Endothelial cell of umbilical vein (primary cell): Measurements from ENCODE around the gene EIF3K. TPM values are rescaled to one million over a fixed set of nuclear protein-coding genes. Genes with fewer than 3 reads are reported as not detected.
"Not testable (repeated sequence)": the region's sequence is repeated elsewhere in the genome, so short reads cannot be mapped to it uniquely, and the experiment has no call there.

ENCODE experiments used
- BruUV-seq: library from RNA; stranded (reverse); fragments of 400-500 nt; replicated peaks from 2 replicates; lab custom pipeline; 2021; lab: Mats Ljungman, UMichigan
- CTCF ChIA-PET: fragments of 300-600, 350-600 bp; sonication (Branson Sonifier 250); formaldehyde crosslinking; loops from one replicate; lab custom pipeline; 2021; ENCODE audit warnings: antibody characterized with exemption, inconsistent platforms; lab: Charles Lee
- POLR2A ChIA-PET: fragments of 300-600, 350-600 bp; sonication (Branson Sonifier 250); formaldehyde crosslinking; loops from one replicate; lab custom pipeline; 2021; ENCODE audit warnings: antibody characterized with exemption, inconsistent platforms; lab: Charles Lee
- DNase-seq: peaks from one replicate; pipeline ENCODE4 v3.0.0-alpha.2; 2011; ENCODE audit warnings: low read depth, low spot score
- FAIRE-seq: peaks from 2 replicates; lab custom pipeline; 2011; peaks lifted over from hg19 to GRCh38; lab: Jason Lieb, UNC
- H2AFZ ChIP-seq: 2 replicates; pipeline ENCODE4 v1.6.0; 2012; ENCODE audit warnings: low read depth, low read length, control low read depth, inconsistent platforms
- H3K27ac ChIP-seq: 2 replicates; pipeline ENCODE4 v1.5.1; 2011; ENCODE audit warnings: low read depth, mild to moderate bottlenecking, control low read depth, low read length, moderate library complexity; ENCODE audit not compliant: insufficient read depth
- H3K27me3 ChIP-seq, 2 experiments: 2 replicates each; pipeline versions ENCODE4 v1.6.0 to v1.6.1; 2011; ENCODE audit warnings: low read length in 2 of 2, mixed read lengths in 1 of 2; ENCODE audit not compliant: control insufficient read depth in 2 of 2, insufficient read depth in 2 of 2
- H3K36me3 ChIP-seq, 2 experiments: 2 replicates in 1 of 2; 3 replicates in 1 of 2; pipeline ENCODE4 v1.5.1; 2011; ENCODE audit warnings: low read length in 2 of 2, mild to moderate bottlenecking in 1 of 2, moderate library complexity in 1 of 2; ENCODE audit not compliant: control insufficient read depth in 2 of 2, insufficient read depth in 2 of 2; ENCODE audit errors: extremely low read depth in 1 of 2
- H3K4me1 ChIP-seq: 3 replicates; pipeline ENCODE4 v1.5.1; 2011; ENCODE audit warnings: mild to moderate bottlenecking, low read length; ENCODE audit not compliant: control insufficient read depth, insufficient read depth; ENCODE audit errors: extremely low read depth
- H3K4me2 ChIP-seq: 2 replicates; pipeline ENCODE4 v1.6.1; 2011; ENCODE audit warnings: low read length, control low read depth, mixed read lengths; ENCODE audit not compliant: insufficient read depth
- H3K4me3 ChIP-seq, 3 experiments: fragments of 200-600 bp in 1 of 3; sonication (generic), shearing (Covaris generic) in 1 of 3; replicated peaks in 1 of 3; 2 replicates each; pipeline ENCODE4 v1.5.1; 2011 to 2016; ENCODE audit warnings: control low read depth in 3 of 3, low read length in 3 of 3, mild to moderate bottlenecking in 2 of 3, inconsistent platforms in 1 of 3, low read depth in 1 of 3, moderate library complexity in 1 of 3; ENCODE audit not compliant: insufficient read depth in 1 of 3
- H3K79me2 ChIP-seq: 2 replicates; pipeline ENCODE4 v1.6.0; 2012; ENCODE audit warnings: low read length, inconsistent platforms; ENCODE audit not compliant: control insufficient read depth, insufficient read depth
- H3K9ac ChIP-seq: replicated peaks from 2 replicates; pipeline ENCODE3; 2011; ENCODE audit warnings: low read length, control low read depth; ENCODE audit not compliant: insufficient read depth; ENCODE audit errors: extremely low read depth
- H3K9me1 ChIP-seq: replicated peaks from 3 replicates; pipeline ENCODE4 v1.6.0; 2011; ENCODE audit warnings: mild to moderate bottlenecking, low read length; ENCODE audit not compliant: control insufficient read depth, insufficient read depth; ENCODE audit errors: extremely low read depth
- H3K9me3 ChIP-seq: replicated peaks from 2 replicates; pipeline ENCODE4 v1.5.1; 2012; ENCODE audit warnings: low read length, inconsistent platforms; ENCODE audit not compliant: control insufficient read depth, insufficient read depth
- H4K20me1 ChIP-seq: replicated peaks from 2 replicates; pipeline ENCODE3; 2011; ENCODE audit warnings: mild to moderate bottlenecking, low read length; ENCODE audit not compliant: control insufficient read depth, insufficient read depth; ENCODE audit errors: extremely low read depth
- CTCF ChIP-seq, 2 donors: IDR thresholded peaks; 1 replicate in 1 of 2; 2 replicates in 1 of 2; pipeline ENCODE4 v1.5.1; 2011; ENCODE audit warnings: low read length in 2 of 2, mild to moderate bottlenecking in 2 of 2, moderate library complexity in 2 of 2, control low read depth in 1 of 2, inconsistent platforms in 1 of 2, low read depth in 1 of 2; ENCODE audit not compliant: insufficient read depth in 1 of 2; ENCODE audit errors: extremely low read depth in 1 of 2
- EZH2 ChIP-seq: IDR thresholded peaks from 2 replicates; pipeline ENCODE4 v1.6.1; 2012; ENCODE audit warnings: borderline replicate concordance, low read depth, mild to moderate bottlenecking, moderate library complexity, low read length, inconsistent platforms; ENCODE audit not compliant: severe bottlenecking
- FOS ChIP-seq: IDR thresholded peaks from 2 replicates; pipeline ENCODE4 v1.6.1; 2011; ENCODE audit warnings: mild to moderate bottlenecking, low read length, moderate library complexity, borderline replicate concordance; ENCODE audit not compliant: insufficient read depth
- GATA2 ChIP-seq: IDR thresholded peaks from 2 replicates; pipeline ENCODE4 v1.7.0; 2011; ENCODE audit warnings: low read depth, mild to moderate bottlenecking, moderate library complexity, mixed read lengths, low read length; ENCODE audit not compliant: insufficient read length, insufficient read depth
- JUN ChIP-seq: IDR thresholded peaks from 2 replicates; pipeline ENCODE4 v1.6.1; 2011; ENCODE audit warnings: borderline replicate concordance, low read depth; ENCODE audit not compliant: insufficient read length, insufficient read depth
- MAX ChIP-seq: IDR thresholded peaks from 2 replicates; pipeline ENCODE4 v1.6.1; 2011; ENCODE audit not compliant: insufficient read depth, insufficient read length
- MYC ChIP-seq: IDR thresholded peaks from one replicate; pipeline ENCODE4 v1.6.1; 2011; ENCODE audit warnings: mild to moderate bottlenecking, low read depth, low read length
- POLR2A ChIP-seq: IDR thresholded peaks from 2 replicates; pipeline ENCODE4 v1.6.1; 2012; ENCODE audit warnings: low read depth, mild to moderate bottlenecking, control low read depth, low read length
- POLR2AphosphoS5 ChIP-seq: IDR thresholded peaks from 2 replicates; pipeline ENCODE4 v1.6.1; 2012; ENCODE audit warnings: low read depth, mild to moderate bottlenecking, control low read depth, low read length, moderate library complexity; ENCODE audit not compliant: insufficient read depth
- dilution Hi-C: fragments of 300-500 bp; cut with MboI; formaldehyde crosslinking; loops from one replicate; pipeline ENCODE4 v1.15.0; 2019; ENCODE audit warnings: low sequenced_read_pairs; ENCODE audit not compliant: extremely low pct_ligation_motif_present
- intact Hi-C: fragments of 100-400 bp; cut with micrococcal nuclease; formaldehyde crosslinking; loops from one replicate; pipeline ENCODE4 v1.10.0; 2022
- polyA plus RNA-seq, 4 experiments: library from polyadenylated mRNA; depleted of rRNA in 3 of 4; stranded (reverse) in 3 of 4; unstranded in 1 of 4; fragments of >200 nt; gene quantifications; 2 replicates each; pipeline versions ENCODE4 v1.2.1 to v1.2.3, GENCODE V29; 2011 to 2012; ENCODE audit warnings: missing spikeins in 1 of 4
- total RNA-seq: library from RNA; stranded (reverse); gene quantifications from 2 replicates; pipeline ENCODE4 v1.2.3, GENCODE V29; 2021

EIF3K gene
- total and polyA plus RNA-seq, 2 donors (not counting 3 experiments of a cell fraction or from before 2014, with no cell fraction given), result 267 to 584 TPM

- H3K27me3 ChIP-seq, result no peaks in the 10 kb centered on the region
- no peaks in the 10 kb centered on the region for H3K36me3 ChIP-seq
- H3K9me3 ChIP-seq, result no peaks in the 10 kb centered on the region
- H3K9me1 ChIP-seq, result no peaks in the 10 kb centered on the region
- no peaks in the 10 kb centered on the region for H3K79me2 ChIP-seq
- CTCF ChIA-PET, result no interaction called here
- DNase-seq, result no peak
- no peak overlapping the region for H3K4me2 ChIP-seq
- FAIRE-seq, result no peak
- H3K27ac ChIP-seq, result no peak overlapping the region
- H4K20me1 ChIP-seq, result no peaks in the 10 kb centered on the region
- TF ChIP-seq POLR2AphosphoS5, result no peak
- H3K4me3 ChIP-seq, result no peak overlapping the region
- no peak overlapping the region for H2AFZ ChIP-seq
- no peak overlapping the region for H3K9ac ChIP-seq
- BruUV-seq, result no TSS peak
- H3K4me1 ChIP-seq, result no peaks in the 10 kb centered on the region
- POLR2A ChIA-PET, result interaction anchor here (0.6 kb wide), 1 partner anchor 742 kb away, joined by 8 read pairs; no protein-coding TSS in a partner anchor
- dilution Hi-C loops (no loop called here), intact Hi-C loops (no loop called here)
Measured at GRCh38 chr19:38597075-38597474, 21.9 kb upstream of the EIF3K start.

GRCh38 chr19:38599722-38600121 is 19.3 kb upstream of the EIF3K start:
- no peak for FAIRE-seq
- Histone ChIP-seq H2AFZ (no peak overlapping the region), H3K9ac (no peak overlapping the region), H3K27me3 (no peaks in the 10 kb centered on the region), H3K27ac (no peak overlapping the region), H3K79me2 (no peaks in the 10 kb centered on the region), H3K4me3 (no peak overlapping the region), H3K4me1 (no peaks in the 10 kb centered on the region), H4K20me1 (no peaks in the 10 kb centered on the region), H3K9me3 (no peaks in the 10 kb centered on the region), H3K4me2 (no peak overlapping the region), H3K9me1 (no peaks in the 10 kb centered on the region), H3K36me3 (no peaks in the 10 kb centered on the region)
- ChIA-PET POLR2A (no interaction called here), CTCF (no interaction called here)
- BruUV-seq, result no TSS peak
- dilution Hi-C loops (no loop called here), intact Hi-C loops (no loop called here)
- no peak for DNase-seq
- TF ChIP-seq MAX, result no peak
- no peak for TF ChIP-seq JUN
- TF ChIP-seq EZH2, result no peak
- TF ChIP-seq CTCF (IDR thresholded peaks at IDR 0.05; ENCODE audit: extremely low read depth in 1 of 2, insufficient read depth in 1 of 2, low read depth in 1 of 2, low read length in 2 of 2), result no peak
- TF ChIP-seq MYC, result no peak
- no peak for TF ChIP-seq FOS
- TF ChIP-seq POLR2A, result no peak
- TF ChIP-seq GATA2, result no peak

DNA sequence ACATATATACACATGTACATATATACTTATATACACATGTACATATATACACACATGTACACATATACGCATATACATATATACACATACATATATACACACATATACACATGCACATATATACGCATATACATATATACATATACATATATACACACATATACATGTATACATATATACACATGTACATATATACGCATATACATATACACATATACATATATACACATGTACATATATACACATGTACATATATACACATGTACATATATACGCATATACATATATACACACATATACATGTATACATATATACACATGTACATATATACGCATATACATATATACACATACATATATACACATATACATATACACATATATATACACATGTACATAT is 16.1 kb upstream of the EIF3K start:
- POLR2A ChIA-PET, result not testable (repeated sequence)

More for the DNA sequence above, 16.1 kb upstream of the EIF3K start:
- intact Hi-C loops, CTCF ChIA-PET, H3K9ac ChIP-seq, H3K9me3 ChIP-seq, H3K4me2 ChIP-seq, H3K4me3 ChIP-seq, dilution Hi-C loops, FAIRE-seq, H3K79me2 ChIP-seq, H3K27me3 ChIP-seq, H2AFZ ChIP-seq, H3K4me1 ChIP-seq, H3K36me3 ChIP-seq, H3K9me1 ChIP-seq, H3K27ac ChIP-seq, DNase-seq, BruUV-seq, H4K20me1 ChIP-seq: not testable (repeated sequence)
